Breast epithelium (tissue), 3 donors: ENCODE data around the gene GREB1.

Source experiments
- POLR2A ChIP-seq: fragments of 450-650 bp; IDR thresholded peaks from one replicate; pipeline ENCODE4 v1.6.1; 2016; ENCODE audit warnings: antibody characterized with exemption, mild to moderate bottlenecking, moderate library complexity
- POLR2AphosphoS5 ChIP-seq, 3 donors: sonication (generic); formaldehyde crosslinking; IDR thresholded peaks; one replicate each; pipeline ENCODE4 v1.6.1; 2017; ENCODE audit warnings: antibody characterized with exemption in 3 of 3
- TF ChIP-seq, protein P1 (sequence below), 3 donors: fragments of 450-650 bp; IDR thresholded peaks; one replicate each; pipeline ENCODE4 v1.5.1; 2016 to 2017; ENCODE audit warnings: antibody characterized with exemption in 3 of 3, mild to moderate bottlenecking in 3 of 3, moderate library complexity in 3 of 3

DNA sequence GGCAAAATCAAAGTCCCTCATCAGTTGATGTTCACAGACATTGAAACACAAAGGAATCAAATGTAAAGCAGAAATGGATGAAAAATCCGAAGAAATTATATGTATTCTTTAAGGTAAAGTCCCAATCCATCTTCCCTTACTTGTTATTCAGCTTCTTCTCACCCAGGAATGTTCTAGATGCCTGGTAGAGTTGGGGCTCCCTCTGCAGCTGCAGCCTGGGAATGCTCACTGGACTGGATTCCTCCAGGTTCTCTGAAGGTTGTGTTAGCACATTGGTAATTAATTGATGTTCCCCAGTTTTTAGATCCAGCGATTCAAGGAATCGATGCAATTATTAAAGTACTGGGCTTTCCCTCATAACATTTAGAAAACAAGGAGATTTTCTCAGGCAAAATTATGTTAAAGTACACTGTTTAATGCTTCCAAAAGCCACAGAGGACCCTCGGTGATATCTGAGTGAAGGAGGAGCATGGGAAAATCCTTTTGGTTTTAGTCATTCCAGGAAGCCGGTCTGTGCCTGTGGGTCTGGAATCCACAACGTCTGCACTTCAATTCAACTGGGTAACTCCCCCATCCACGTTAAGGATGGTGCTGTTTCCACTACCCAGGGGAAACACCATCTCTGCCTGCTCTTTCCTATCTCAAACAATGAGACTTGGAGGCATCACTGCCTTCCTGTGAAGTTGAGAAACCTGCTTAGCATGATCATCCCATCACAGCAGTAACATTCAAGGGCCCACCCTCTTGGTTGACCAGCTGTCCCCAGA is 114.2 kb downstream of the GREB1 start:
- TF ChIP-seq POLR2A (no peak), POLR2AphosphoS5 (IDR thresholded peaks at IDR 0.05) (no peak)
- TF ChIP-seq, protein P1, sequence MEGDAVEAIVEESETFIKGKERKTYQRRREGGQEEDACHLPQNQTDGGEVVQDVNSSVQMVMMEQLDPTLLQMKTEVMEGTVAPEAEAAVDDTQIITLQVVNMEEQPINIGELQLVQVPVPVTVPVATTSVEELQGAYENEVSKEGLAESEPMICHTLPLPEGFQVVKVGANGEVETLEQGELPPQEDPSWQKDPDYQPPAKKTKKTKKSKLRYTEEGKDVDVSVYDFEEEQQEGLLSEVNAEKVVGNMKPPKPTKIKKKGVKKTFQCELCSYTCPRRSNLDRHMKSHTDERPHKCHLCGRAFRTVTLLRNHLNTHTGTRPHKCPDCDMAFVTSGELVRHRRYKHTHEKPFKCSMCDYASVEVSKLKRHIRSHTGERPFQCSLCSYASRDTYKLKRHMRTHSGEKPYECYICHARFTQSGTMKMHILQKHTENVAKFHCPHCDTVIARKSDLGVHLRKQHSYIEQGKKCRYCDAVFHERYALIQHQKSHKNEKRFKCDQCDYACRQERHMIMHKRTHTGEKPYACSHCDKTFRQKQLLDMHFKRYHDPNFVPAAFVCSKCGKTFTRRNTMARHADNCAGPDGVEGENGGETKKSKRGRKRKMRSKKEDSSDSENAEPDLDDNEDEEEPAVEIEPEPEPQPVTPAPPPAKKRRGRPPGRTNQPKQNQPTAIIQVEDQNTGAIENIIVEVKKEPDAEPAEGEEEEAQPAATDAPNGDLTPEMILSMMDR (IDR thresholded peaks at IDR 0.05): no peak
